Body of pancreas (tissue), 4 donors: Measurements from ENCODE around the gene ABHD13. TPM values are rescaled to one million over a fixed set of nuclear protein-coding genes. Genes with fewer than 3 reads are reported as not detected.

Source experiments
- ATAC-seq: fragments of 150-250 bp; one replicate; pipeline ENCODE4 v1.9.1; 2016
- DNase-seq, 4 donors: peaks; one replicate each; pipeline ENCODE4 v3.0.0-alpha.2; 2019
- H3K27ac ChIP-seq, 4 donors: fragments of 200-600 bp; sonication (generic); 1 replicate in 3 of 4; 2 replicates in 1 of 4; pipeline versions ENCODE4 v1.5.1 to v1.6.1; 2016 to 2019; ENCODE audit warnings: mild to moderate bottlenecking in 1 of 4, mixed read lengths in 1 of 4, moderate library complexity in 1 of 4
- H3K27me3 ChIP-seq, 2 donors: fragments of 200-600 bp; sonication (generic); one replicate each; pipeline ENCODE4 v1.6.0; 2016; ENCODE audit warnings: mild to moderate bottlenecking in 1 of 2
- H3K36me3 ChIP-seq, 2 donors: fragments of 200-600 bp; sonication (generic); replicated peaks in 1 of 2; 2 replicates each; pipeline ENCODE4 v1.5.1; 2016; ENCODE audit warnings: low read depth in 2 of 2; ENCODE audit not compliant: insufficient read depth in 1 of 2
- H3K4me1 ChIP-seq: fragments of 200-600 bp; sonication (generic); one replicate; pipeline ENCODE4 v1.6.0; 2016
- H3K4me3 ChIP-seq, 2 donors: fragments of 200-600 bp; sonication (generic); 1 replicate in 1 of 2; 2 replicates in 1 of 2; pipeline ENCODE4 v1.5.1; 2016 to 2019
- H3K9me3 ChIP-seq, 3 donors: fragments of 200-600 bp; sonication (generic); 1 replicate in 2 of 3; 2 replicates in 1 of 3; pipeline ENCODE4 v1.5.1; 2016
- CTCF ChIP-seq, 7 experiments: fragments of 450-650 bp in 4 of 7; fragments of 200-600 bp in 3 of 7; sonication (generic) in 3 of 7; IDR thresholded peaks; one replicate each; pipeline ENCODE4 v1.5.1; 2016 to 2019; ENCODE audit warnings: antibody characterized with exemption in 7 of 7
- POLR2A ChIP-seq, 3 donors: fragments of 450-650 bp; IDR thresholded peaks; one replicate each; pipeline ENCODE4 v1.6.1; 2016; ENCODE audit warnings: antibody characterized with exemption in 3 of 3, mild to moderate bottlenecking in 2 of 3
- WGBS, 2 donors: methylation state at CpG; one replicate each; pipeline ENCODE4 v1.1.5; 2017; 5-methylcytosine and 5-hydroxymethylcytosine counted together
- intact Hi-C: fragments of 100-400 bp; cut with DNase I; formaldehyde crosslinking; loops from one replicate; pipeline ENCODE4 v1.15.1; 2023
- total RNA-seq, 2 donors: library from RNA; depleted of rRNA; stranded (reverse); fragments of >200 nt; gene quantifications; one replicate each; pipeline ENCODE4 v1.1.0, GENCODE V29; 2016

Gene ABHD13
- total RNA-seq, 2 donors from 2014 or later = 5.6 to 10.9 TPM

- Histone ChIP-seq H3K27me3 (no peaks in the 10 kb centered on the region), H3K27ac (no peak overlapping the region), H3K36me3 (no peaks in the 10 kb centered on the region), H3K4me1 (no peaks in the 10 kb centered on the region), H3K9me3 (no peaks in the 10 kb centered on the region), H3K4me3 (no peak overlapping the region)
- TF ChIP-seq POLR2A (IDR thresholded peaks at IDR 0.05) (no peak), CTCF (IDR thresholded peaks at IDR 0.05) (no peak)
- no peak for DNase-seq
- intact Hi-C loops = no loop called here
- ATAC-seq = no peak
- WGBS, 2 donors = 55 to 63% methylated on average over 3 of the region's 3 CpGs
Measured at GRCh38 chr13:108182652-108183051, 35.5 kb upstream of the ABHD13 start.

GRCh38 chr13:108185223-108185622, 33.0 kb upstream of the ABHD13 start:
- ATAC-seq = no peak
- no peak for DNase-seq
- H3K4me1 ChIP-seq = no peaks in the 10 kb centered on the region
- H3K4me3 ChIP-seq = no peak overlapping the region
- TF ChIP-seq CTCF (IDR thresholded peaks at IDR 0.05) = no peak
- no peak for TF ChIP-seq POLR2A (IDR thresholded peaks at IDR 0.05)
- 65 to 69% methylated on average over 3 of the region's 3 CpGs for WGBS, 2 donors
- H3K36me3 ChIP-seq = no peaks in the 10 kb centered on the region
- no peaks in the 10 kb centered on the region for H3K27me3 ChIP-seq
- intact Hi-C loops = no loop called here
- H3K27ac ChIP-seq = no peak overlapping the region
- no peaks in the 10 kb centered on the region for H3K9me3 ChIP-seq

GRCh38 chr13:108188260-108188659, 29.9 kb upstream of the ABHD13 start:
- Histone ChIP-seq H3K4me3 (no peak overlapping the region), H3K27ac (no peak overlapping the region), H3K36me3 (no peaks in the 10 kb centered on the region), H3K27me3 (no peaks in the 10 kb centered on the region), H3K9me3 (no peaks in the 10 kb centered on the region), H3K4me1 (no peaks in the 10 kb centered on the region)
- WGBS, 2 donors = 54 to 60% methylated on average over 2 of the region's 2 CpGs
- ATAC-seq (no peak), DNase-seq (no peak)
- intact Hi-C loops = no loop called here
- TF ChIP-seq CTCF (IDR thresholded peaks at IDR 0.05) (no peak), POLR2A (IDR thresholded peaks at IDR 0.05) (no peak)

- Histone ChIP-seq H3K4me3 (no peak overlapping the region), H3K36me3 (no peaks in the 10 kb centered on the region)
- WGBS, 2 donors = 22 to 35% methylated on average over 3 of the region's 3 CpGs
Measured at GRCh38 chr13:108190897-108191296, 27.3 kb upstream of the ABHD13 start.

More at GRCh38 chr13:108190897-108191296, 27.3 kb upstream of the ABHD13 start:
- no peak overlapping the region for H3K27ac ChIP-seq
- no peaks in the 10 kb centered on the region for H3K27me3 ChIP-seq
- H3K9me3 ChIP-seq = no peaks in the 10 kb centered on the region
- intact Hi-C loops = no loop called here
- TF ChIP-seq POLR2A (IDR thresholded peaks at IDR 0.05) (no peak), CTCF (IDR thresholded peaks at IDR 0.05) (no peak)
- ATAC-seq = no peak
- H3K4me1 ChIP-seq = no peaks in the 10 kb centered on the region
- no peak for DNase-seq
